ENCODE results near the gene EGFL7.

EGFL7 gene

GRCh38 chr9:136674786-136675349, 12.2 kb downstream of the EGFL7 start:
- no peak for DNase-seq

GRCh38 chr9:136675477-136676296, 13.0 kb downstream of the EGFL7 start:
- no peak for DNase-seq

- no peak for DNase-seq
Measured at GRCh38 chr9:136676297-136676794, 13.6 kb downstream of the EGFL7 start.

DNA sequence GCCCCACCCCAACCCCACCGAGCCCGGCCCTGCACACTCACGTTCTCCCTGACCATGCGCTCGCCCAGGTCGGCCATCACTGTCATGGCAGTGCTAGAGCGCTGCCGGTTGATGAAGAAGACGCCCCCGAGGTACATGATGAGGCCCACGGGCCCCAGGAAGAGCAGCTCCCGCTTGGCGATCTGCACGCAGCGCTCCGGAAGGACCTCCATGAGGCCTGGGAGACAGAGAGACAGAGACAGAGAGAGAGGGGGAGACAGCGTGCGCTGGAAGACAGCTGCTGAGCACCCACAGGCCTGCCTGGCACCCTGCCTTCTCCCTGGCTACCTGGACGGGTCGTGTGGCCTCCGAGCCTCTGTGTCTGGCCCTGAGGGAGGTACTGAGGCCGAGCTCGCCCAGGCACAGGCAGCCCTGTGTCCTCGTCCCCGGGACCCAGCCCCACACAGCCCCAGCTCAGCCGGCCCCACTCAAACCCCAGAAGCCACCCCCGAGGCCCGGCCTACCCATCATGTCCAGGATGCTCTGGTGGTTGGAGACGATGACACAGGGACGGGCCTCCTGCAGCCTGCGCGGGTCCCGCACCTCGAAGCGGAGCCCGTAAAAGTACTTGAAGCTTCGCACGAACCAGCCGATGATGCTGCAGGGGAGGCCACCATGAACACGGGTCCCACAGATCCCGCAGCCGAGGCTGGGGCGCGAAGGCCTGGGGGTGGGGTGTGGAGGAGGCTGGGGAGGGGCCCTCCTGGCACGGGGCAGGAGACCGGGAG, 14.4 kb downstream of the EGFL7 start:
- DNase-seq = no peak

DNA sequence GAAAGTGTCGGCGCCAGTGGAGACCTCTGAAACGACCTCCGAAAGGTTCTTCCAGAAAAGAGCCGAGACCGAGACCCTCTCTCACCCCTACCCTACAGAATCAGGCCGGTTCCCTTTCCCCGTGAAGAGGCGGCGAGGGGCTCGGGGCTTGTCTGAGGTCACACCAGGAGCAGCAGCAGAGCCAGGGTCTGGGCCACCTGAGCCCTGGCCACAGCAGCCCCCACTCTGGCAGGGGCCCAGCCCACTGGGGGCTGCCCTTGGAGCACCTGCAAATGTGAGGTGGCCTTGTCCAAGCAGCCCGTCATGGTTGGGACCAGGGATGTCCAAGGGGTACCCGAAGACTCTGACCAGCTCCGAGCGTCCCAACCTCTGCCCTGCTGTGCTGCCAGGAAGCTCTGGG, 15.3 kb downstream of the EGFL7 start:
- no peak for DNase-seq

DNA sequence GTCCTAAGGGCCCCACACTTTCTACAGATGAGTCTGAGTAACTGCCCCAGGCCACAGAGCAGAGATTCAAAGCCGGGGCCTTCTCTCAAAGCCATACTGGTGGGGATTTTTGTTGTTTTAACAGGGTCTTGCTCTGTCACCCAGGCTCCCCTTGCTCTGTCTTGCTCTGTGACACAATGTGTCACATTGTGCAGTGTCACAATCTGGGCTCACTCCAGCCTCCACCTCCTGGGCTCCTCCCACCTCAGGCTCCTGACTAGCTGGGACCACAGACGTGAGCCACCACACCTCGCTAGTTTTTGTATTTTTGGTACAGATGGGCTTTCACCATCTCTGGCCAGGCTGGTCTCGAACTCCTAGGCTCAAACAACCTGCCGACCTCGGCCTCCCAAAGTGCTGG, 15.9 kb downstream of the EGFL7 start:
- no peak for DNase-seq

DNA sequence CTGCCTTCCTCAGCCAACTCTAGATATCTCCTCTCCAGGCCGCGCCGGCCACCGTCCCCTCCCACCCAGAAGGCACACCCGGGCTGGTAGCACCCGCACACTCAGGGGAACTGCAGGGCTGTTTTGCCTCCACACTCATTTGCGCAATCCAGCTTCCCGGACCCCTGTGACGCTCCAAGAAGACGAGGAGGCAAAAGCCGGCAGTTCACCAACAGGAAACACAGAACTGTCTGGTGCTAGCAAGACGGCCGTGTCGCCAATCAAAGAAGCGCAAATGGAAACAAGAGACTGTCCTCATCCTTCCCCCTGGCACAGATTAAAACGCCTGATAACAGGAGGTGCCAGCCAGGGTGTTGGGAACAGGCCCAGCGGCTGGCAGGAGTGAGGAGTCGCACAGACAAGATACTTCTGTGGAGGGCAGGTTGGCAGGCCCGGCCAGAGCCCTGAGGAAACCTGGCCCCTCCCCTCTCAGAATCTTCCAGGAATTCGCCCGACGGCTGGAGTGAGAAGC, 16.8 kb downstream of the EGFL7 start:
- no peak for DNase-seq

- DNase-seq = no peak
Measured at GRCh38 chr9:136681029-136681428, 18.3 kb downstream of the EGFL7 start.

DNA sequence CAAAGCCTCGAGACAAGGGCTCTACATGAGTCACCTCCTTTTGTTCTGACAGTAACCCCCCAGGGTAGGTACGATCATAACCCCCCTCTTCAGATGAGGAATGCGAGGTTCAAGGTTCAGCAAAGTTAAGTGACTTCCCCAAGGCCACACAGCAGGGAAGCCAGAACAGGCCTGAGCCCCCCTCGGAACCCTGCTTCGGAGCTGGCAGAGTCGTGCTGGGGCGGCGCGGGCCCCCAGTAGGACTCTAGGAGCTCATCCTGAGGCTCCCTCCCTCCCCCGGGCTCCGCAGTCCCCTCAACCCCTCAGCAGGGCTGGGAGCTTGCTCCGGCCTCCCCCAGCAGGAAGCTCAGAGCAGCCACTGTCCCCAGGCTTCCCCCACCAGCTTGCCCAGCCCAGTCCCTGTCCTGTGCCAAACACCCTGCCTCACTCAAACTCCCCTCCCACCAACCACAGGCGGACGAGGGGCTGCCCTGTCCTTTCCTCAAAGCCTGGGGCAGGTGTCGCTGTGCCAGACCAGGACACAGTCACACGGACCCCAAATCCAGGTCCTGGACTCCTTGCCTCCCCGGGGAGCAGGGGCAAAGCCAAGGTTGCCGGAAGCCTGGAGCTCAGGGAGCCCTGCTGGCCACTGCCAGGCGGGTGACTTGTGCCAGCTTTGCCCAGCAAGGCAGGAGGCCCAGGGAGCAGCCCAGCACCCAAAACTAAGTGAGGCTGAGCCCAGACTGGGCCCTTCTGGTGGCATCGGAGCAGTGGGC, 19.4 kb downstream of the EGFL7 start:
- no peak for DNase-seq

DNA sequence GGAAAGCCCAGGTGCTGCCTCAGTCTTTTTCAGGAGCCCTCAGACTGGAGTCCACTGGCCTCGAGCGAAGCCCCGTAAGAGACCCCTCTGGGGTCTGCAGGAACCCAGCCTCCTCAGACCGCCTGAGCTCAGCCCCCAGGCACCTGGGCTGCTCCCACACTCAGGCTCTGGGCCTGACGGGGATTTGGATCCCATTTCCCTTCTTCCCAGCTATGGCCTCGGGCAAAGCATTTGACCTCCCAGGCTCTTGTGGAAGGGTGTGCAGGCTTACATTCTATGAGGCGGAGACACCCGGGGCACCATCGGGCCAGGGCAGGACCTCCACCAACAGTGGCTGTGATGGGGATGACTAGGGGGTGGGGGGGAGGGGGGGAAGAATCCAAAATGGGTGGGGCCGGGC, 20.0 kb downstream of the EGFL7 start:
- DNase-seq = no peak

- no peak for DNase-seq
Measured at GRCh38 chr9:136683173-136683745, 20.5 kb downstream of the EGFL7 start.

- no peak for DNase-seq
Measured at GRCh38 chr9:136683755-136684154, 21.0 kb downstream of the EGFL7 start.

DNA sequence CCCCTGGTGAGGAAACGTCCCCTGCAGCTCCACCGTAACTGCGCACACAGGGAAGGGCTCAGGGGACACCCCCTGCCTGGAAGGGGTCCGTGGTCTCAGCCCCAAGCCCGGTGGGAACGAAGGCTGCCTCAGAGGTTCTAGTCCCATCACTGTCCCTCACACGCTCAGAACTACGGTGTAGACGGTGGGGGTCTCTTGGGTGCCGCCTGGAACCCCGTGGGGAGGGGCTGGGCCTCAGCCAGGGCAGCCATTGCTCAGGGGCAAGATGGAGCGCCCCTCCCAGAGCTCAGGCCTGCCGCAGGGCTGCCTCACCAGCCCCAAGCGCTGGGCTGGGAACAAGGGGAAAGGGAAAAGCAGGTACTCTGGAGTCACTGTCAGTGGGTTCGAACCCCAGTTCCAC, 21.6 kb downstream of the EGFL7 start:
- DNase-seq = no peak

- DNase-seq = no peak
Measured at GRCh38 chr9:136684799-136685198, 22.1 kb downstream of the EGFL7 start.

GRCh38 chr9:136685216-136685615, 22.5 kb downstream of the EGFL7 start:
- DNase-seq = no peak

DNA sequence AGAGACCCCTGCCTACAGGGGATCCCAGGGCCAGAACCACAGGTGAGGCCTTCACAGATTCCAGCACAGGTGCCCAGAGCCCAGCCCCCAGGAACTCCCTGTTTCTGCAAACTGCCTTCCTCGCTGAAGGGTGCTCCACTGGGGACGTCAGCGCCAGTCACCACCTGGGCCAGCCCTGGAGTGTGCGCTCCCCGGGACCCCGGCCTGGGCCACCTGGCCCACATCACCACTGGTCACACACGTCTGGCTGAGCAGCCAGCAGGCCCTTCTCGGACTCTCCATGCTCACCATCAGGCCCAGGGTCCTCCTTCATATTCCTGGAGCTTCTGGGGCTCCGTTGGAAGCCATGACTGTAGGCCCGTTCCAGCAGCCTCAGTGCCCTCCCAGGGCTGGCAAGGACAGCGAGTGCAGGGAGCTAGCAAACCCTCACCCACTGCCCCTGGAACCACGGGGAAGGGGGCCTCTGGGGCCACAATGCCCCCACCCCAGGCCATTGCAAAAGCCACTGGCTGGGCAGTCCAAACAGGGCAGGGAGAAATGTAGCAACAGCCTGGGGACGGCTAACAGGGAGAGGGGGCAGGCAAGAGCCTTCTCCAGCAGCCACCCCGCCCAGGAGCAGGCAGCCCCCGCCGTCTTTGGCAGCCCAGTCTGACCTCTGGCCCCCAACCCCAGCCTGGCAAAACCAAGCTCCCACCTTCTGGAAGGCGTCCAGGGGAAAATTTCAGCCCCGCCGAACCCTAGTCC, 23.2 kb downstream of the EGFL7 start:
- no peak for DNase-seq

DNA sequence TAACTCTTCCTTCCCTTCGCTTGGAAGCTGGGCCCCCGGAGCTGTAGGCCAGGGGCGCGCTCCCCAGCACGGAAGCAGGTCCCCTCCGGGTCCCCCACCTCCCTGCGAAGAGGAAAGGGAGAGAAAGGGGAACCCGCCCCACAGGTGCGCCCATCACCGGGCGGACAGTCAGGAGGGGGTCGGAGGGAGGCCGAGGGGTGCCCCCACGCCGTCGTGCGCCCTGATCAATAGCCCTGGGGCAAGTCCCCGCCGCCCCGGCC, 23.7 kb downstream of the EGFL7 start:
- no peak for DNase-seq

DNA sequence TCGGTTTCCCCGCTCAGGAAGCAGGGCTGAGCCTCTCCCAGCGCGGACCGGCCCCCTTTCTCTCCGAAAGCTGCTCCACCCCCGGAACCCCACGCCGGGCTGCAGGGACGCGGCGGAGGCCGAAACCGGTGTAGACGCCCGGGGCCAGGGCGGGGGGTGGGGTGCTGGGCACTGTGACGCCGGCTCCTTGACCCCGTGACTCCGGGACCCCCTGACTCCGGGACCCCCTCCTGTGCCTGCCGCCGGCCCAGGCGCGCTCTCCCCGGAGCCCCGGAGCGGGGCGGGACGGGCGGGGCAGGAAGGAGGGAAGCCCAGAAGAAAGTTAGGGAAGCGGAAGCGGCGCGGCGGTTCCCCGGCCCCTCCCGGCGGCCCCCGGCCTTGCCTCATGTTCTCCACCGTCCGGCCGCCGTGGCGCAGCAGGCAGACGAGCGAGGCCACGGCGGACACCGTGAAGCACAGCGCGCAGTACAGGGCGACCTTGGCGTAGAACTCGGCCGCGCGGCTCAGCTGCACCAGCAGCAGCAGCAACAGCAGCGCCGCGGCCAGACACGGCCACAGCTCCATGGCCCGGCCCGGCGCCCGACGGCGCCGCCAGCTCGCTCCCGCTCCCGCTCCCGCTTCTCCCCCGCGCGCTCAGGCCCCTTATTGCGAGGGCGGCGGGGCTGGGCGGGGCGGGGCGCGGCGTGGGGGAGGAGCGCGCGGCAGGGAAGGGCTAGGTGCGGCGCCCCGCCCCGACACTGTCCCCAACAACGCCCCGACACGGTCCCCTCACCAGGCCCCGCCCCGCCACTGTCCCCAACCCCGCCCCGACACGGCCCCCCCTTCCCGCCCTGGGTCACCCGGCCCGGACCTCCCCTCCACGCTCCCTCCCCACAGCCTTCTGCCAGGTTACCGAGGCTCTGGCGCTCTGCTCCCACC, 24.3 kb downstream of the EGFL7 start, which contains the start of gene AGPAT2:
TSS of gene AGPAT2 (minus strand) at position 664 of the 918 bp plus-strand sequence. CDS start at position 564, 100 bp downstream.
- peak; percentile 27 for DNase-seq

DNA sequence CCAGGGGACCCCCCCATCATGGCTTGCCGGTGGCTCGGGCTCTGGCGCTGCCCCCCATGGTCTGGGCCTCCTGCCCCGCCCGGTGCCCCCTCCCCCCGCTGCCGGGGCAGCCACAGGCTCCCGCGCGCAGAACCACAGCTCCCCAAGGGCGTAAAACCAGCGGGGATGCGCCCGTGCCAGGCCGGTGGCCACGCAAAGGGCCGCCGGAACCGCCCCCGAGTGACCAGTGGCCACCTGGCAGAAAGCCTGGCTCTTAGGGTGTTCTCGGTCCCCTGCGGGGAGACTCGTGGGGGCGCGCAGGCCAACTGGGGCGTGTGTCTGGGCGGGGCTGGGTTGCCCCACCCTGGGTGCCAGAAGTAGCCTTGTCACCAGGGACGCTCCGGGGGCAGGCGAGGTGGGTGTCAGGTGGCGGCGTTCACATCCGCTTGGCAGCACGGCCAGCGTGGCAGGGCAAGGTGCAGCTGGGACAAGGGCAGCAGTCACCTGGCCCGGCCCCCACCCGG, 25.1 kb downstream of the EGFL7 start:
- DNase-seq = no peak

All from NCI-H1417 treated with DMSO at 0.1 percent for 48 hours (cell line).